CD14-positive monocyte (primary cell): Measurements from ENCODE around the gene PAM. TPM values are rescaled to one million over a fixed set of nuclear protein-coding genes. Genes with fewer than 3 reads are reported as not detected.

Experiments used
- DNase-seq, 3 donors: peaks; one replicate each; pipeline ENCODE4 v3.0.0-alpha.2; 2011 to 2022
- H2AFZ ChIP-seq: 2 replicates; pipeline ENCODE4 v1.6.0; 2012; ENCODE audit warnings: mild to moderate bottlenecking, low read depth, low read length, inconsistent platforms; ENCODE audit not compliant: insufficient read depth, poor library complexity, severe bottlenecking
- H3K27ac ChIP-seq, 2 donors: 1 replicate in 1 of 2; 2 replicates in 1 of 2; pipeline ENCODE4 v1.5.1; 2012 to 2013; ENCODE audit warnings: low read length in 2 of 2, control low read depth in 1 of 2, inconsistent platforms in 1 of 2, low read depth in 1 of 2, mild to moderate bottlenecking in 1 of 2
- H3K27me3 ChIP-seq, 2 donors: one replicate each; pipeline versions ENCODE4 v1.6.0 to v1.6.1; 2011 to 2013; ENCODE audit warnings: low read length in 2 of 2; ENCODE audit not compliant: control insufficient read depth in 2 of 2, insufficient read depth in 2 of 2
- H3K36me3 ChIP-seq, 2 donors: replicated peaks in 1 of 2; 1 replicate in 1 of 2; 2 replicates in 1 of 2; pipeline versions ENCODE4 v1.5.1 to v1.6.1; 2012 to 2013; ENCODE audit warnings: low read length in 2 of 2, control low read depth in 1 of 2, inconsistent platforms in 1 of 2, mild to moderate bottlenecking in 1 of 2; ENCODE audit not compliant: insufficient read depth in 2 of 2, control insufficient read depth in 1 of 2
- H3K4me1 ChIP-seq, 2 donors: 1 replicate in 1 of 2; 2 replicates in 1 of 2; pipeline versions ENCODE4 v1.5.1 to v1.6.1; 2012 to 2013; ENCODE audit warnings: low read length in 2 of 2, control low read depth in 1 of 2, inconsistent platforms in 1 of 2, mild to moderate bottlenecking in 1 of 2, moderate library complexity in 1 of 2; ENCODE audit not compliant: insufficient read depth in 2 of 2, control insufficient read depth in 1 of 2
- H3K4me2 ChIP-seq: replicated peaks from 2 replicates; pipeline ENCODE3; 2012; ENCODE audit warnings: low read length, moderate library complexity, mild to moderate bottlenecking; ENCODE audit not compliant: poor library complexity, severe bottlenecking; ENCODE audit errors: extremely low read depth
- H3K4me3 ChIP-seq, 3 experiments: fragments of 200-600 bp in 1 of 3; sonication (generic) in 1 of 3; replicated peaks in 1 of 3; 1 replicate in 2 of 3; 2 replicates in 1 of 3; pipeline ENCODE4 v1.5.1; 2011 to 2013; ENCODE audit warnings: low read length in 3 of 3, mild to moderate bottlenecking in 3 of 3, control low read depth in 2 of 3, low read depth in 2 of 3, inconsistent platforms in 1 of 3, moderate library complexity in 1 of 3
- H3K79me2 ChIP-seq: 2 replicates; pipeline ENCODE4 v1.6.0; 2012; ENCODE audit warnings: mild to moderate bottlenecking, control low read depth, inconsistent platforms, low read length, moderate library complexity; ENCODE audit not compliant: insufficient read depth
- H3K9ac ChIP-seq: 2 replicates; pipeline ENCODE4 v1.6.0; 2017; ENCODE audit warnings: low read length, mild to moderate bottlenecking; ENCODE audit not compliant: insufficient read depth, poor library complexity, severe bottlenecking
- H3K9me3 ChIP-seq, 2 donors: replicated peaks in 1 of 2; 1 replicate in 1 of 2; 2 replicates in 1 of 2; pipeline versions ENCODE4 v1.5.1 to v1.6.1; 2012 to 2013; ENCODE audit warnings: low read length in 2 of 2, control low read depth in 1 of 2; ENCODE audit not compliant: control insufficient read depth in 1 of 2, insufficient read depth in 1 of 2
- H4K20me1 ChIP-seq: 2 replicates; pipeline ENCODE4 v1.6.0; 2012; ENCODE audit warnings: mild to moderate bottlenecking, low read length, control low read depth, moderate library complexity; ENCODE audit not compliant: insufficient read depth
- H3K27ac Mint-ChIP-seq, 7 donors: one replicate each; pipeline ENCODE4 v1.8.0; 2020; ENCODE audit warnings: mild to moderate bottlenecking in 7 of 7, mixed read lengths in 7 of 7, moderate library complexity in 6 of 7, inconsistent platforms in 2 of 7
- H3K27me3 Mint-ChIP-seq, 3 donors: one replicate each; pipeline ENCODE4 v1.8.0; 2021 to 2022; ENCODE audit warnings: low read depth in 3 of 3, mild to moderate bottlenecking in 3 of 3, mixed read lengths in 3 of 3, moderate library complexity in 3 of 3, inconsistent platforms in 1 of 3
- H3K36me3 Mint-ChIP-seq, 2 donors: one replicate each; pipeline ENCODE4 v1.8.0; 2020; ENCODE audit warnings: mixed read lengths in 2 of 2, inconsistent platforms in 1 of 2, mild to moderate bottlenecking in 1 of 2
- H3K4me1 Mint-ChIP-seq: one replicate; pipeline ENCODE4 v1.8.0; 2020; ENCODE audit warnings: mild to moderate bottlenecking, mixed read lengths
- H3K4me3 Mint-ChIP-seq, 2 donors: one replicate each; pipeline ENCODE4 v1.8.0; 2020; ENCODE audit warnings: mild to moderate bottlenecking in 2 of 2, mixed read lengths in 2 of 2, moderate library complexity in 1 of 2
- H3K9me3 Mint-ChIP-seq, 7 donors: one replicate each; pipeline ENCODE4 v1.8.0; 2020 to 2022; ENCODE audit warnings: mixed read lengths in 7 of 7, mild to moderate bottlenecking in 6 of 7, moderate library complexity in 6 of 7, inconsistent platforms in 2 of 7
- CTCF ChIP-seq: fragments of 200-600 bp; IDR thresholded peaks from one replicate; pipeline ENCODE4 v1.8.0; 2022; ENCODE audit warnings: antibody characterized with exemption, mild to moderate bottlenecking
- WGBS: methylation state at CpG from one replicate; pipeline ENCODE4 v1.1.5; 2013; ENCODE audit warnings: missing lambda C conversion rate; ENCODE audit not compliant: insufficient coverage; 5-methylcytosine and 5-hydroxymethylcytosine counted together
- intact Hi-C, 2 donors: fragments of 100-400 bp; cut with micrococcal nuclease; formaldehyde crosslinking; loops; one replicate each; pipeline versions ENCODE4 v1.15.0 to v1.15.1; 2023
- polyA plus RNA-seq, 3 donors: library from polyadenylated mRNA; depleted of rRNA in 1 of 3; unstranded in 2 of 3; stranded (reverse) in 1 of 3; fragments of 300-500 nt in 2 of 3; fragments of >200 nt in 1 of 3; fragmentation: Illumina TruSeq in 2 of 3; gene quantifications; 1 replicate in 2 of 3; 2 replicates in 1 of 3; pipeline ENCODE4 v1.2.3, GENCODE V29; 2012 to 2021

PAM gene
- polyA plus RNA-seq, 3 donors, result 11.8 to 27.4 (median 12.8) TPM

GRCh38 chr5:102910240-102911226, 155.4 kb downstream of the PAM start:
- H2AFZ ChIP-seq, result no peak overlapping the region
- Mint-ChIP-seq H3K27me3 (no peaks in the 10 kb centered on the region), H3K27ac (no peak overlapping the region), H3K4me1 (no peaks in the 10 kb centered on the region), H3K4me3 (no peak overlapping the region), H3K36me3 (peaks cover 2 to 8% of the 10 kb centered on the region in 2 donors), H3K9me3 (peaks cover 0 to 2% (median 0%) of the 10 kb centered on the region in 7 donors)
- intact Hi-C loops, result no loop called here
- no peak overlapping the region for H3K4me3 ChIP-seq
- WGBS, result no CpG with 5 or more reads among the region's 6 CpGs
- H3K27me3 ChIP-seq, result no peaks in the 10 kb centered on the region
- no peak overlapping the region for H3K27ac ChIP-seq
- H3K4me2 ChIP-seq, result no peak overlapping the region
- no peak for DNase-seq
- H3K36me3 ChIP-seq, result no peaks in the 10 kb centered on the region
- H4K20me1 ChIP-seq, result no peaks in the 10 kb centered on the region
- no peak for TF ChIP-seq CTCF
- H3K4me1 ChIP-seq, result no peaks in the 10 kb centered on the region
- no peak overlapping the region for H3K9ac ChIP-seq
- H3K79me2 ChIP-seq, result no peaks in the 10 kb centered on the region
- no peaks in the 10 kb centered on the region for H3K9me3 ChIP-seq

DNA sequence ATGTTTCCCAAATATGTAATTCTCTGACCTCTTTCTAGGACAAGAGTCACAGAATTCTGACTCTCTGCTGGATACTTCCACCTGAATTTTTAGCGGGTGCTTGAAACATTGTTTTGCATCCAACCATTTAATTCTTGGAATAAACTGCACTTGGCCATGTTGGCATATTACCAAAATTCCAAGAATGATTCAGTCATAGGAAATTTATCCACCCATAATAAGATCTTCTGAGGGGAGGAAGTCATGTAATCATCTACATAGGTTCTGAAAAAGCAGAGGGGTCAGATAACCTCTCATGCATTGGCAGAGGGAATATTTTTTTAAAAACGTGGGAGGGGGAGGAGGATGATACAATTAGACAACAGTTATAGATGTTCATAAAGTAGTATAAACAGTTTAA, 156.9 kb downstream of the PAM start:
- H3K27ac Mint-ChIP-seq, result no peak overlapping the region
- H3K36me3 ChIP-seq, result no peaks in the 10 kb centered on the region
- H3K4me3 Mint-ChIP-seq, result no peak overlapping the region
- 100% methylated on average over 1 of the region's 2 CpGs for WGBS
- no peaks in the 10 kb centered on the region for H3K4me1 ChIP-seq
- TF ChIP-seq CTCF, result no peak
- no peaks in the 10 kb centered on the region for H3K4me1 Mint-ChIP-seq
- no peak overlapping the region for H2AFZ ChIP-seq
- H3K4me2 ChIP-seq, result no peak overlapping the region
- H3K79me2 ChIP-seq, result no peaks in the 10 kb centered on the region
- no peaks in the 10 kb centered on the region for H3K27me3 ChIP-seq
- no peak overlapping the region for H3K27ac ChIP-seq
- no peaks in the 10 kb centered on the region for H4K20me1 ChIP-seq
- no peak overlapping the region for H3K4me3 ChIP-seq
- H3K9me3 Mint-ChIP-seq, result peaks cover 0 to 2% (median 0%) of the 10 kb centered on the region in 7 donors
- no peak for DNase-seq
- no peaks in the 10 kb centered on the region for H3K9me3 ChIP-seq
- no peak overlapping the region for H3K9ac ChIP-seq
- H3K27me3 Mint-ChIP-seq, result no peaks in the 10 kb centered on the region
- H3K36me3 Mint-ChIP-seq, result peaks cover 2 to 8% of the 10 kb centered on the region in 2 donors
- intact Hi-C loops, result no loop called here
